Body of pancreas (tissue), 4 donors: ENCODE measurements around the gene PSMB7.

Experiments used
- POLR2A ChIP-seq, 3 donors: fragments of 450-650 bp; IDR thresholded peaks; one replicate each; pipeline ENCODE4 v1.6.1; 2016; ENCODE audit warnings: antibody characterized with exemption in 3 of 3, mild to moderate bottlenecking in 2 of 3
- TF ChIP-seq, protein P1 (sequence below), 7 experiments: fragments of 450-650 bp in 4 of 7; fragments of 200-600 bp in 3 of 7; sonication (generic) in 3 of 7; IDR thresholded peaks; one replicate each; pipeline ENCODE4 v1.5.1; 2016 to 2019; ENCODE audit warnings: antibody characterized with exemption in 7 of 7

GRCh38 chr9:124415102-124415851, at the start of gene PSMB7:
- TF ChIP-seq, protein P1, sequence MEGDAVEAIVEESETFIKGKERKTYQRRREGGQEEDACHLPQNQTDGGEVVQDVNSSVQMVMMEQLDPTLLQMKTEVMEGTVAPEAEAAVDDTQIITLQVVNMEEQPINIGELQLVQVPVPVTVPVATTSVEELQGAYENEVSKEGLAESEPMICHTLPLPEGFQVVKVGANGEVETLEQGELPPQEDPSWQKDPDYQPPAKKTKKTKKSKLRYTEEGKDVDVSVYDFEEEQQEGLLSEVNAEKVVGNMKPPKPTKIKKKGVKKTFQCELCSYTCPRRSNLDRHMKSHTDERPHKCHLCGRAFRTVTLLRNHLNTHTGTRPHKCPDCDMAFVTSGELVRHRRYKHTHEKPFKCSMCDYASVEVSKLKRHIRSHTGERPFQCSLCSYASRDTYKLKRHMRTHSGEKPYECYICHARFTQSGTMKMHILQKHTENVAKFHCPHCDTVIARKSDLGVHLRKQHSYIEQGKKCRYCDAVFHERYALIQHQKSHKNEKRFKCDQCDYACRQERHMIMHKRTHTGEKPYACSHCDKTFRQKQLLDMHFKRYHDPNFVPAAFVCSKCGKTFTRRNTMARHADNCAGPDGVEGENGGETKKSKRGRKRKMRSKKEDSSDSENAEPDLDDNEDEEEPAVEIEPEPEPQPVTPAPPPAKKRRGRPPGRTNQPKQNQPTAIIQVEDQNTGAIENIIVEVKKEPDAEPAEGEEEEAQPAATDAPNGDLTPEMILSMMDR (IDR thresholded peaks at IDR 0.05) = peak; percentile 67 to 98 (median 93)
- TF ChIP-seq POLR2A (IDR thresholded peaks at IDR 0.05) = peak in 2 of 3 donors; percentile 69 to 75
